Measurements from ENCODE around the gene MIGA2.

Gene MIGA2

GRCh38 chr9:129064499-129064908 is 28.1 kb downstream of the MIGA2 start:
- DNase-seq: no peak
- TF ChIP-seq GATA1 (IDR thresholded peaks at IDR 0.05; ENCODE audit: low read depth, low read length) (no peak), POLR2A (IDR thresholded peaks at IDR 0.05; ENCODE audit: low read length) (no peak)

- no peak for DNase-seq
- TF ChIP-seq GATA1 (IDR thresholded peaks at IDR 0.05; ENCODE audit: low read depth, low read length): no peak
- TF ChIP-seq POLR2A (IDR thresholded peaks at IDR 0.05; ENCODE audit: low read length): no peak
Measured at GRCh38 chr9:129068110-129068509, 31.7 kb downstream of the MIGA2 start.

DNA sequence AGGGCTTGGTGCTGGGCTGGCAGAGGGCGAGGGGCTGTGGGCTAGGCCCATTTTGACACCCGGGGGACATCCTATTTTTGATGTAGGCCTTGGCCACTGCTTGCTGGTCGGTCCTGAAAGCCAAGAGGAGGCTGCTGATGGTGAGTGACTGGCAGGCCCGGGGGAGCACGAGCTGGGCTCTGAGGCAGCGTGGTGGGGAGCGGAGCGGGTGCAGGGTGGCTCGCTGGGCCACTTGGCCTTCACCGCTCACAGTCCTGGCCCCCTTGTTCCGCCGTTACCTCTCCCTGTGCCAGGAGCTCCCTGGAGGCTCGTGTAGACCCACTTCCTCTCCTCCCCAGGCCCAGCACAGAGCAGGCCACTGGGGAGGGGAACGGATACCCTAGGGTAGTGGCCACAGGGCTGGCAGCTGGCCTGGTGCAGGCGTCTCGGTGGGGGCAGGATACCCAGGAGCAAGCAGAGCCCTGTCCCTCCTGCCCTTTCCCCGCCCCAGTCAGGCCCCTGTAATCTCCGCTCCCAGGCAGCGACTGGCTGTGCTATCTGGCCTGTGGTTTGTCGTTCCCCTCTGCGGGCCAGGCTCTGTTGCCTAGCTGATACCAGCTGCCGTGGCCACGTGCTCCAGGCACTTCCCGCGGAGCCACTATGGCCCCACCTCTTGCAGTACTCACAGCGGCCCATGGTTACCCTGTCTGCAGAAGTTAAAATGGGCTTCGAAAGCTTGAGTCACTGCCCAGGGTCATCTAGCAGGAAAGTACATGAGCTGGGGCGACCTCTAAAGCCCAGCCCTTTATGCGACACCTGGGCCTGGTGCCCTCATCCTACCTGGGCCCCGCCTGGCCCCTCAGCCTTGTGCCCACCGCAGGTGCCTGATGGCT is 32.8 kb downstream of the MIGA2 start:
- peak; percentile 99 to 100 for DNase-seq
- TF ChIP-seq GATA1 (IDR thresholded peaks at IDR 0.05; ENCODE audit: low read depth, low read length) (peak; percentile 98), POLR2A (IDR thresholded peaks at IDR 0.05; ENCODE audit: low read length) (peak; percentile 73)

DNA sequence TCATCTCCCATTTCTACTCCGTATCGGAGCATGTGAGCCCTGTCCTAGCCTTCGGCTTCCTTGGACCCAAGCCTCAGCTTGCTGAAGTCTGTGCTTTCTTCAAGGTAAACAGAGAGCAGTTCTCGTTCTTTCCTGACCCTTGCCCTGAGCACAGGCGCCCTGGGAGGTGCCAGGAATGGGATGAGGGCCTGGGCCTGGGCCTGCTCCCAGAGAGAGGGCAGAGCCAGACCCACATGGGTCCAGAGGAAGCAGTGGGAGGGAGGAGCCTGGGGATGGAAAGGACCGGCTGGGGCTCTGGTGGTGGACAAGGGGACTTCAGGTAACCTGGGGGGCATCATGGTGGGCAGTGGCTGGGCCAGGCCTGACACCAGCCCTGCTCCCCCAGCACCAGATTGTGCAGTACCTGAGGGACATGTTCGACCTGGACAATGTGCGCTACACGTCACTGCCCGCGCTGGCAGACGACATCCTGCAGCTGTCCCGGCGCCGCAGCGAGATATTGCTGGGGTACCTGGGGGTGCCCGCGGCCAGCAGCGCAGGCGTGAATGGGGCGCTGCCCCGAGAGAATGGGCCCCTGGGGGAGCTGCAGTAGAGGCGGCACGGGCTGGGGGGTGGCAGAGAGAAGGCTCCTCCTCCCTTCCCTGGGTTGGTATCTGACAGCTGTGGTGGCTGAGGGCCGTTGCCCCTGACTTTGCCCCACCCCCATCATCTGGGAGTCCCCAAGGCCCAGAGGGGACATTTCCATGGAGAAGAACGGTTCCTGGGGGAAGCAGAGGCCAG is 33.6 kb downstream of the MIGA2 start:
- TF ChIP-seq GATA1 (IDR thresholded peaks at IDR 0.05; ENCODE audit: low read depth, low read length) (no peak), POLR2A (IDR thresholded peaks at IDR 0.05; ENCODE audit: low read length) (no peak)
- DNase-seq: peak; percentile 56 to 58

DNA sequence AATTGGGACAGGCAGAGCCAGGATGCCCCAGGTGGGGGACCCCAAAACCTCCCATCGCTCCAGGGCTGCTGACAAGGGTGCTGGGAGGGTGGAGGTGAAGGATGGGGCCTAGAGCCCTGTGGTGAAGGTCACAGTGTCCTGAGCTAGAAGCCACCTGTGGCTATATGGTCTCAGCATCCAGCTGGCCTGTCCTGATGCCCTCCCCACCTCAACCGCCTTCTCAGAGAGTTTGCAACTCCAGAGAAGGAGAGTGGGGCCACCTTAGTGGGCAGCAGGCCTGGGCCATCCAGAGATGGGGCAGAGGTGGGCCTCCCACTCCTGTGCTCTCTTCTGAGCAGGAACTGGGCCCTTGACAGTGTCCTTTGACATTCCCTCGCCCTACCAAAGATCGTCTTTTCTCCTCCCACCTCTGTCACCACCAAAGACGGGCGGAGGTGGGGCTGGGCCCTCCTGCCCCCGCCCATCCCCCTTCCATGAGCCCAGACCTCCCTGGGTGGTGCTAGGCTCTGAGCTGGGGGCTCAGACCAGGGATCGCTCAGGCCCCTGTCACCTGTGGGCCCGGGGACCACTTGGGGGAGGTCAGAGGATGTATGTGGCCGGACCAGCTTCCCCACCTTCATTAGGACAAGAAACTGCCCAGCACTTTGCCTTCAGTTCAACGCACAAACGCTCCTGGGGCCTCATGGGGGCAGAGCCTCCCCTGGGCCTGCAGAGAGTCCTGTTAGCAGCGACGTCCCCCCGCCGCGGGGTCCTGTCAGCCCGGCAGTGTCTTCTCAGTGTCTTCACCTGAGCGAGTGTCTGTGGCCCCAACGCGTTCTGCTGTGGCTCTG is 34.5 kb downstream of the MIGA2 start:
- peak; percentile 52 for TF ChIP-seq POLR2A (IDR thresholded peaks at IDR 0.05; ENCODE audit: low read length)
- TF ChIP-seq GATA1 (IDR thresholded peaks at IDR 0.05; ENCODE audit: low read depth, low read length): no peak
- DNase-seq: peak; percentile 44 to 51

- TF ChIP-seq POLR2A (IDR thresholded peaks at IDR 0.05; ENCODE audit: low read length) (no peak), GATA1 (IDR thresholded peaks at IDR 0.05; ENCODE audit: low read depth, low read length) (no peak)
Measured at GRCh38 chr9:129071526-129072126, 35.2 kb downstream of the MIGA2 start.

GRCh38 chr9:129072171-129072570 is 35.7 kb downstream of the MIGA2 start:
- DNase-seq: no peak
- no peak for TF ChIP-seq POLR2A (IDR thresholded peaks at IDR 0.05; ENCODE audit: low read length)
- TF ChIP-seq GATA1 (IDR thresholded peaks at IDR 0.05; ENCODE audit: low read depth, low read length): no peak

More at GRCh38 chr9:129071526-129072126, 35.2 kb downstream of the MIGA2 start:
- DNase-seq: peak; percentile 31 to 39

- TF ChIP-seq GATA1 (IDR thresholded peaks at IDR 0.05; ENCODE audit: low read depth, low read length) (no peak), POLR2A (IDR thresholded peaks at IDR 0.05; ENCODE audit: low read length) (no peak)
- DNase-seq: no peak
Measured at GRCh38 chr9:129073404-129073803, 37.0 kb downstream of the MIGA2 start.

DNA sequence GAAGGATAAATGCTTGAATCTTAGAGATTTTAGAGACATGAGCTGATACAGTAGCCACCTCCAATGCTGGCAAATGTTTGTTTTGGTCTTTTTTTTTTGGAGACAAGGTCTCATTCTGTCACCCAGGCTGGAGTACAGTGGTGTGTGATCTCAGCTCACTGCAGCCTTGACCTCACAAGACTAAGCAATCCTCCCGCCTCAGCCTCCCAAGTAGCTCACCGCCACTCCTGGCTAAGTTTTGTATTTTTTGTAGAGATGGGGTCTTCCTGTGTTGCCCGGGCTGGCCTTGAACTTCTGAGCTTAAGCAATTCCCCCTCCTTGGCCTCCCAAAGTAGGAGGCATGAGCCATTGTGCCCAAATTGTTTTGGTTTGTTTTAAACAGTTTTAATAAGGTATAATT is 37.7 kb downstream of the MIGA2 start:
- no peak for DNase-seq
- no peak for TF ChIP-seq POLR2A (IDR thresholded peaks at IDR 0.05; ENCODE audit: low read length)
- no peak for TF ChIP-seq GATA1 (IDR thresholded peaks at IDR 0.05; ENCODE audit: low read depth, low read length)

DNA sequence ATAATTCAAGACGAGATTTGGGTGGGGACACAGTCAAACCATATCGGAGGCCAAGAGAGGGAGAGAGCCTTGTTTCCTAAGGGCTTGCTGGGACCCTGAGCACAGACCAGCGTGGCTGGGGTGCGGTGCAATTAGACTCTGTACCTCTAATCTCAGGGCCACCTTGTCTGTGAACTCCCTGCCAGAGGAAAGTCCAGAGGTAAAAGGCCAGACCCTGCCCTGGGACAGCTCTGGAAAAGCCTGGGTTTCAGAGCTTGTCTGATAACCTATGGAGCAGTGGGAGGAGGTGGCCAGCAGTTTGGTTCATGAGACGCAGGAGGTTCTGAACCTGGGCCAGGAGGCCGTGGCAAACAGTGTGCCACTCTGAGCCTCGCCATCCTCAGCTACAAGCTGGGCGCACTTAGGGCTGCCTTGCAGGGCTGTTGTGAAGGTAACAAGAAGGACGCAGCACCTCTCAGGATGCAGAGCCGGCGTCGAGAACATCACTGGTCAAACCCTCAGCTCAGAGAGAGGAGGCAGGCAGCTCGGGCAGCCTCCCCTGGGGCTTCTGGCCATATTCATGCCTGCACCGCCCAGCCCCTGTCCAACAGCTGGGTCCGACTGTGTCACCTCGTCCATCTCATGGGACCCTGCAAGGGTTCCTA is 39.7 kb downstream of the MIGA2 start:
- TF ChIP-seq GATA1 (IDR thresholded peaks at IDR 0.05; ENCODE audit: low read depth, low read length) (no peak), POLR2A (IDR thresholded peaks at IDR 0.05; ENCODE audit: low read length) (no peak)
- no peak for DNase-seq

DNA sequence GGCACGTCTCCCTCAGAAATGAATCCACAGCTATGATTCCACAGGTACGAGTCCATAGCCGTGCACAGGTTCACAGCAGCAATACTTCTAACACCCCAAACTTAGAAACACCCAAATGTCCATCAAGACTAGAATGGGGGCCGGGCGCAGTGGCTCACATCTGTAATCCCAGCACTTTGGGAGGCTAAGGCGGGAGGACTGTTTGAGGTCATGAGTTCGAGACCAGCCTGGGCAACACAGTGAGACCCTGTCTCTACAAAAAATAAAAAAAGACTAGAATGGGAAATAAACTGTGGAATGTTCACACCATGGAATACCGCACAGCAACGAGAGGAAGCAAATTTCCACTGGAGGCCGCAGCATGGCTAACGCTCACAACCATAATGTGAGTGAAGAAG is 40.2 kb downstream of the MIGA2 start:
- no peak for TF ChIP-seq GATA1 (IDR thresholded peaks at IDR 0.05; ENCODE audit: low read depth, low read length)

GRCh38 chr9:129077236-129077635 is 40.8 kb downstream of the MIGA2 start:
- TF ChIP-seq POLR2A (IDR thresholded peaks at IDR 0.05; ENCODE audit: low read length): no peak
- no peak for TF ChIP-seq GATA1 (IDR thresholded peaks at IDR 0.05; ENCODE audit: low read depth, low read length)
- DNase-seq: no peak

More for the DNA sequence above, 40.2 kb downstream of the MIGA2 start:
- no peak for DNase-seq
